Astrocyte (in vitro differentiated cells and primary cell): ENCODE measurements around the gene WWC2.

Experiments
- EZH2 ChIP-seq: IDR thresholded peaks from 2 replicates; pipeline ENCODE4 v1.6.1; 2012; ENCODE audit warnings: mild to moderate bottlenecking, low read length, inconsistent platforms; ENCODE audit not compliant: insufficient read depth
- TF ChIP-seq, protein P1 (sequence below): IDR thresholded peaks from 2 replicates; pipeline ENCODE4 v1.5.1; 2011; ENCODE audit warnings: low read depth, mild to moderate bottlenecking, inconsistent platforms, low read length, moderate library complexity; ENCODE audit not compliant: insufficient read depth

DNA sequence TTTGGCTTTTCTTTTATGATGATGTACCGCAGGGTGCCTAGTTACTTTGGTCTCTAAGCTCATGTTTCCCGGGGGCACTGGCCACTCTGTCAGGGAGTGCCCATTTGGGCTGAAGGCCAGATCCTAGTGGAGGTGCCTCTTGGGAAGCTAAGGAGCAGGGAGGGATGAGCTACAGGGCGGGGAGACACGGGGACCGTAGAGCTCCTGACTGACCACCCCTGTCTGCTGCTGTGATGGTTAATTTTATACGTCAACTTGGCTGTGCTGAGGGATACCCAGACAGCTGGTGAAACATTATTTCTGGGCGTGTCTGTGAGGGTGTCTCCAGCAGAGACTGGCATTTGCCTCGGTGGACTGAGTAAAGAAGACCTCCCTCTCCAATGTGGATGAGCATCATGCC, 248.1 kb downstream of the WWC2 start:
- TF ChIP-seq, protein P1, sequence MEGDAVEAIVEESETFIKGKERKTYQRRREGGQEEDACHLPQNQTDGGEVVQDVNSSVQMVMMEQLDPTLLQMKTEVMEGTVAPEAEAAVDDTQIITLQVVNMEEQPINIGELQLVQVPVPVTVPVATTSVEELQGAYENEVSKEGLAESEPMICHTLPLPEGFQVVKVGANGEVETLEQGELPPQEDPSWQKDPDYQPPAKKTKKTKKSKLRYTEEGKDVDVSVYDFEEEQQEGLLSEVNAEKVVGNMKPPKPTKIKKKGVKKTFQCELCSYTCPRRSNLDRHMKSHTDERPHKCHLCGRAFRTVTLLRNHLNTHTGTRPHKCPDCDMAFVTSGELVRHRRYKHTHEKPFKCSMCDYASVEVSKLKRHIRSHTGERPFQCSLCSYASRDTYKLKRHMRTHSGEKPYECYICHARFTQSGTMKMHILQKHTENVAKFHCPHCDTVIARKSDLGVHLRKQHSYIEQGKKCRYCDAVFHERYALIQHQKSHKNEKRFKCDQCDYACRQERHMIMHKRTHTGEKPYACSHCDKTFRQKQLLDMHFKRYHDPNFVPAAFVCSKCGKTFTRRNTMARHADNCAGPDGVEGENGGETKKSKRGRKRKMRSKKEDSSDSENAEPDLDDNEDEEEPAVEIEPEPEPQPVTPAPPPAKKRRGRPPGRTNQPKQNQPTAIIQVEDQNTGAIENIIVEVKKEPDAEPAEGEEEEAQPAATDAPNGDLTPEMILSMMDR: no peak
- no peak for TF ChIP-seq EZH2
